Memory B cell (primary cell): ENCODE measurements around the gene SOS1.

Source experiments
- ATAC-seq: fragments of 150-1000 bp; cut with Tn5 transposase; 2 replicates; pipeline ENCODE4 v1.10.0; 2021; ENCODE audit warnings: low read depth, mild to moderate bottlenecking, moderate library complexity
- DNase-seq, 2 donors: peaks; one replicate each; pipeline ENCODE4 v3.0.0; 2022; ENCODE audit warnings: low spot score in 2 of 2
- H3K27ac Mint-ChIP-seq: one replicate; pipeline ENCODE4 v1.8.0; 2022; ENCODE audit warnings: mild to moderate bottlenecking, moderate library complexity, mixed read lengths
- H3K27me3 Mint-ChIP-seq: one replicate; pipeline ENCODE4 v1.8.0; 2022; ENCODE audit warnings: mixed read lengths
- H3K36me3 Mint-ChIP-seq: one replicate; pipeline ENCODE4 v1.8.0; 2022; ENCODE audit warnings: mild to moderate bottlenecking, mixed read lengths
- H3K4me1 Mint-ChIP-seq: one replicate; pipeline ENCODE4 v1.8.0; 2022; ENCODE audit warnings: mixed read lengths
- H3K4me3 Mint-ChIP-seq: one replicate; pipeline ENCODE4 v1.8.0; 2022; ENCODE audit warnings: mild to moderate bottlenecking, moderate library complexity, mixed read lengths
- H3K9me3 Mint-ChIP-seq: one replicate; pipeline ENCODE4 v1.8.0; 2022; ENCODE audit warnings: mixed read lengths

SOS1 gene

DNA sequence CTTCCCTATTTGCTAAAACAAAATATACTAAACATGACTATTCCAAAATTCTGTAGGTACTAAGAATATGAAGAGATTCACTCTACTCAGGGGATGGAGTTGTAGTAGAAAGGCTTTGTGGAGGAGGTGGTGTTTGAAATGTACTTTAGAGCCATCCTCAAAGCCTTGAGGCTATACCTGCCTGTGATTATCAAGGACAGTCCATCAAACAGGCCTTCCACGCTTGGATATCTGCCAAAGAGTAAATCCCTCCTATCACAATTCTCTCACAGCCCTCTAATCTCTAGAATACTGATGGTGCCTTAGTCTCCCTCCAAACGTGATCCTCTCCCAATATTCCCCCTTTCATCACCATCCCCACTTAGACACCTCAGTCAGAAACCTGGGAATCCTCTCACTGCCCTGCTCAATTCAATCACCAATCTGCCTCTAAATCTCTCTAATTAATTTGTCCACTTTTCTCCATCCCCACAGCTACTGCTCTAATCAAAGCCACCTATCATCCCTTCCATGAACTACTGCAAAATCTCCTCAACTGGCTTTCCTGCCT is 13.1 kb downstream of the SOS1 start:
- Mint-ChIP-seq H3K36me3 (peaks cover 28% of the 10 kb centered on the region), H3K9me3 (no peaks in the 10 kb centered on the region), H3K27ac (peak overlapping the region; percentile 73), H3K27me3 (no peaks in the 10 kb centered on the region), H3K4me3 (peak overlapping the region; percentile 45), H3K4me1 (peaks cover 38% of the 10 kb centered on the region)
- no peak for DNase-seq
- ATAC-seq, result no peak

DNA sequence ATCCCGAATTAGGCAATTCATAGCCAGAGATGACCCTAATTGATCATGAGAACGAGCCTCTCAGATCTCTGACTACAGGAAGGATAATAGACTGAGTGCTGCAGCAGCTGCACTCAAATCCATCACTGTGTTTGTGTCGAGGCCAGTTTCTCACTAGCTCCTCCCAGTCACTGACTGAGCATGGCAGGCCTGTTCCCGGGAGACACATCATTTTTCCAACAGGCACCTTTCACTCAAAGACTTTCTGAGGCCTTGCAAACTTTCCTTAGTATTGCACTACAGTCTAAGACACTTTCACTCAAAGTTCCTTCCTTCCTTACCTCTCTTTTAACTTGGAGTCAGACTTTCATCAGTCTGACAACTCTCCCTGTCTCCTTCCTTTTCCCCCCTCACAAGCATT is 13.7 kb downstream of the SOS1 start:
- Mint-ChIP-seq H3K36me3 (peaks cover 24% of the 10 kb centered on the region), H3K27me3 (no peaks in the 10 kb centered on the region), H3K27ac (peak overlapping the region; percentile 73), H3K4me3 (no peak overlapping the region), H3K9me3 (no peaks in the 10 kb centered on the region), H3K4me1 (peaks cover 33% of the 10 kb centered on the region)
- ATAC-seq, result no peak
- no peak for DNase-seq

DNA sequence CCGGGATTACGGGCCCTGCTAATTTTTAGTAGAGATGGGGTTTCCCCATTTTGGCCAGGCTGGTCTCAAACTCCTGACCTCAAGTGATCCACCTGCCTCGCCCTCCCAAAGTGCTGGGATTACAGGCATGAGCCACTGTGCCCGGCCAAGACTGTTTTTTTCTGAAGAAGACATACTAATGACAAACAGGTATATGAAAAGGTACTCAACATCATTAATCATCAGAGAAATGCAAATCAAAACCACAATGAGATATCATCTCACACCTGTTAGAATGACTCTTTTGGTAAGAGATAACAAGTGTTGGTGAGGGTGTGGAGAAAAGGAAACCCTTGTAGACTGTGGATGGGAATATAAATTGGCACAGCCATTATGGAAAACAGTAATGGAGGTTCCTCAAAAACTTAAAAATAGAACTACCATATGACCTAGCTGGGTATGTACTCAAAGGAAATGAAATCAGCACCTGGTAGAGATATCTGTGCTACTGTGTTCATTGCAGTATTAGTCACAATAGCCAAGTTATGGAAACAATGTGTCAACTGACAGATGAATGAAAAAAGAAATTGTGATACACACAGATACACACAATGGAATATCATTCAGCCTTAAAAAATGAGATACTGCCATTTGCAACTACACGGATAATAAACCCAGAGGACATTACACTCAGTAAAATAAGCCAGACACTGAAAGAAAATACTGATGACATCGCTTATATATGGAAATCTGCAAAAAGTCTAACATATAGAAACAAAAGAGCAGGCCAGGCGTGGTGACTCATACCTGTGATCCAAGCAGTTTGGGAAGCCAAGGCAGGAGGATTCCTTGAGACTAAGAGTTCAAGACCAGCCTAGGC is 20.8 kb downstream of the SOS1 start:
- no peaks in the 10 kb centered on the region for H3K27me3 Mint-ChIP-seq
- no peak overlapping the region for H3K4me3 Mint-ChIP-seq
- DNase-seq (no peak), ATAC-seq (peak; percentile 41)
- H3K36me3 Mint-ChIP-seq, result peaks cover 14% of the 10 kb centered on the region
- H3K9me3 Mint-ChIP-seq, result no peaks in the 10 kb centered on the region
- H3K27ac Mint-ChIP-seq, result no peak overlapping the region
- H3K4me1 Mint-ChIP-seq, result peaks cover 34% of the 10 kb centered on the region

DNA sequence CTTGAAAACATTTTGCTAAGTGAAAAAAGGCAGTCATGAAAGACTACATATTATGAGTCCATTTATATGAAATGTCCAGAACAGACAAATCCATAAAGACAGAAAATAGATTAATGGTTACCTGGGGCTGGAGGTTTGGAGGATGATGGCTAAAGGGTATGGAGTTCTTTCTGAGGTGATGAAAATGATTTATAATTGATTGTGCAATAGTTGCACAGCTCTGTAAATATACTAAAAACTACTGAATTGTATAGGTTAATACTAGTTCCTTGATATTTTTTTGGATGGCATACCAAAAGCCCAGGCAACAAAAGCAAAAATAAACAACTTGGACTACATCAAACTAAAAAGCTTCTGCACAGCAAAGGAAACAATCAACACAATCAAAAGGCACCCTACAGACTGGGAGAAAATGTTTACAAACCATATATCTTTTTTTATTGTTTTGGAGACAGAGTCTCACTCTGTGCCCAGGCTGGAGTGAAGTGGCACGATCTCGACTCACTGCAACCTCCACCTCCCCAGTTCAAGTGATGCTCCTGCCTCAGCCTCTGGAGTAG is 21.5 kb downstream of the SOS1 start:
- Mint-ChIP-seq H3K27ac (no peak overlapping the region), H3K4me1 (peaks cover 39% of the 10 kb centered on the region), H3K36me3 (peaks cover 14% of the 10 kb centered on the region), H3K4me3 (no peak overlapping the region), H3K9me3 (no peaks in the 10 kb centered on the region), H3K27me3 (no peaks in the 10 kb centered on the region)
- DNase-seq, result no peak
- ATAC-seq, result no peak

DNA sequence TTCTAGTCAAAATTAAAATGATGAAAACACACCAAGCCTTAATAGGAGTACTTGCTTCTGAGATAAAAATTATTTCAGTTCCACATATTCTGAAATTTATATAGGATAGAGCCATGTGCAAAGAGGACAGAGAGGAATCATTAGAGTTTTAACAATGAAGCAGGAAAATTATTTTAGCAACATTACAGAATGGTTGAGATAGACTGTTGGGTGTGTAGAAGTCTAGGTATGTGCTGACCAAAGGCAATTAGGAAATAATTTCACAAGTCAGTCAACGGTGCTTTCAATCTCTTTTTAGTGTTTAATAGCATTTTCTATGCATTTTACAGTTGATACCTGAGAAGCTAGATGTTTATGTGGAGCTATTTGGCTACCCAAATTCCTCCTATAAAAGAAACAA is 25.2 kb downstream of the SOS1 start:
- Mint-ChIP-seq H3K9me3 (no peaks in the 10 kb centered on the region), H3K4me1 (peaks cover 44% of the 10 kb centered on the region), H3K4me3 (no peak overlapping the region), H3K27ac (peak overlapping the region; percentile 79), H3K27me3 (no peaks in the 10 kb centered on the region), H3K36me3 (peaks cover 12% of the 10 kb centered on the region)
- DNase-seq (no peak), ATAC-seq (no peak)

DNA sequence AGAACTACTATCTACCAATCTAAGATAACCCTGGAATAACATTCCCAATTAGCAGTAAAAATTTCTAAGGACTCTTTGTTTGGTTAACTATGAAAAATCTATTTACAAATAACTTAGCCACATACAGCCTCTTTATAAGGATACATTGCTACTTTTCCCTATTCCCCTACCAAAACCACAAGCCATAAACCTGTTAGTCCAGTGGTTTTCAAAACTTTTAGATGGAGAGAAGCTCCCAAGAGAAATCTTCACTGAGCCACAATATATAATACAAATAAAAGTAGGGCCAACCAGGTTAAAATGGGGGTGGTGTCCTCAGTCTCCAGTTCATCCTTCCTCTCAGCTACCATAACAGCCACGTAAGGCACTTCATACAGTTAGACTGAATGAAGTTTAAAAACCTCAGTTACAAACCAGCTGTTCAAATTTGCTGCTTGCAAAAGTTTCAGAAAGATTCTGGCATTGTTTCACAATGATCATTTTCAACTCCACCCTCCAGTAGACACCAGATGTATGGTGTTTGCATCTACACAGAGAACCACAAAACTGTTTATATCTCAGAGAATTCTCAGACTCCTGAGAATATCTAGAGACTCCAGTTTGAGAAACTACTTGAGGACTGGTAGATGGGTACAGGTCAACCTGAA is 26.0 kb downstream of the SOS1 start:
- Mint-ChIP-seq H3K9me3 (no peaks in the 10 kb centered on the region), H3K27ac (peak overlapping the region; percentile 79), H3K4me3 (no peak overlapping the region), H3K4me1 (peaks cover 38% of the 10 kb centered on the region), H3K27me3 (no peaks in the 10 kb centered on the region), H3K36me3 (peaks cover 10% of the 10 kb centered on the region)
- ATAC-seq, result no peak
- DNase-seq, result no peak

DNA sequence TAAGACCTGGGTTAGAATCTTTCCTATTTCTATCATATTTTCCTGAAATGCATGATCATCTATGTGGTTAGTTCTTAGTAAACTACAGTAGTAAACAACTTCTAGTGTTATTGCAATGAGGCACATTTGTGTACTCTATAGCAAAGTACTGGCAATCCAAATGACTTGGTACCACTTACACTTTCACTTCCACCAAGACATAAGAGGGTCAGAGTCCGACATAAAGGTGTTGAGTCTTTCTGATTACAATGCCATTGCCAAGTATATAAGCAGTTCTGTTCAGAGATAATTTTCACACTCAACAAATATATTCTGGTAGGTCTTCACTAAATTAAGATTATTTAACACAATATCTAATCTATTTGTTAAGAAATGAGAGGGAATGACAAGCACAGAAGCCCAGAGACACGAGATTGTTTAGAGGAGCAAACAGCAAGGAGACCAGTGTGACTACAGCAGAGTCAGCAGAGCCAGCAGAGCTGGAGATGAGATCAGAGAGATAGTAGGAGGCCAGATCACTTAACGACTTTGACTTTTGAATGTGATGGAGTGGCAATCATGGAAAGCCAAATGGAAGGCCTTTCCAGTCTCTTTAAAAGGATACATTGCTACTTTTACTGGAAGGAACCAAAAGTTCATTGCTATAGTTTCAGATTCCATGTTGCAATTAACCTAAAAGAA is 27.5 kb downstream of the SOS1 start:
- H3K27me3 Mint-ChIP-seq, result no peaks in the 10 kb centered on the region
- H3K36me3 Mint-ChIP-seq, result peaks cover 12% of the 10 kb centered on the region
- ATAC-seq, result peak; percentile 63
- H3K4me1 Mint-ChIP-seq, result peaks cover 30% of the 10 kb centered on the region
- peak overlapping the region; percentile 25 for H3K4me3 Mint-ChIP-seq
- DNase-seq, result no peak
- H3K9me3 Mint-ChIP-seq, result no peaks in the 10 kb centered on the region
- peak overlapping the region; percentile 48 for H3K27ac Mint-ChIP-seq

DNA sequence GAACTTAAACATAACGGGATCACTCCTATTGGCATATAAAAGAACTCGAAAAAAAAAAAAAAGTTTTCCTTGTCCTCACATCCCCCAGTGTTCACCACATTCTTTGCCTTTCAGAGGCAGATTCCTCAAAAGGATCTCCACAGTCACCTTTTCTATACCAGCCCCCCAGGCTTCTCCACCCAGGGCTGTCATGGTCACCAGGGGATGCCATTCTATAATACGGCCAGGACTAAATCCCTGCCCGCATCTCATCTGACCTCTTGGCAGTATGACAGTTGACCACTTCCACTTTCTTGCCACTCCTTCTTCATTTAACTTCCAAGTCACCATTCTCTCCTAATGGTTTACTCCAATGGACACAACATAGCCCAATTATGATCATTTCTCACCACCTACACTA is 29.3 kb downstream of the SOS1 start:
- ATAC-seq, result no peak
- H3K4me3 Mint-ChIP-seq, result no peak overlapping the region

DNA sequence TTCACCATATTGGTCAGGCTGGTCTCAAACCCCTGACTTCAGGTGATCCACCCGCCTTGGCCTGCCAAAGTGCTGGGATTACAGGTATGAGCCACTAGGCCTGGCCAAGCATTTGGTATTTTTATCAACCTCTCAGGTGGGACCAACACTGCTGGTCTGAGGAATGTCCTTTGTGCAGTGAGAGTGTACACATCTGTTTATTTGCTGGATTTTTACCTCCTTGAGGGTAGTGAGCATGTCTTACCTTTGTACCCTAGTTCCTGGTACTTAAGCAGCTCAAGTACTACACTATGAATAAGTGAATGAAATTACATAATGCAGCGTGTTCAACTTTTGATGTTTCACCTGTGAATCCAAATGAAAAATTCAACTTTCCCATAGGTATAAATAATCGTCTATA is 29.8 kb downstream of the SOS1 start:
- H3K27ac Mint-ChIP-seq, result no peak overlapping the region
- no peak overlapping the region for H3K4me3 Mint-ChIP-seq
- H3K36me3 Mint-ChIP-seq, result peaks cover 13% of the 10 kb centered on the region
- DNase-seq (no peak), ATAC-seq (no peak)
- no peaks in the 10 kb centered on the region for H3K27me3 Mint-ChIP-seq
- H3K9me3 Mint-ChIP-seq, result no peaks in the 10 kb centered on the region
- peaks cover 27% of the 10 kb centered on the region for H3K4me1 Mint-ChIP-seq

More for the DNA sequence above, 29.3 kb downstream of the SOS1 start:
- Mint-ChIP-seq H3K4me1 (peaks cover 25% of the 10 kb centered on the region), H3K27ac (no peak overlapping the region), H3K36me3 (peaks cover 12% of the 10 kb centered on the region), H3K27me3 (no peaks in the 10 kb centered on the region), H3K9me3 (no peaks in the 10 kb centered on the region)
- DNase-seq, result no peak

DNA sequence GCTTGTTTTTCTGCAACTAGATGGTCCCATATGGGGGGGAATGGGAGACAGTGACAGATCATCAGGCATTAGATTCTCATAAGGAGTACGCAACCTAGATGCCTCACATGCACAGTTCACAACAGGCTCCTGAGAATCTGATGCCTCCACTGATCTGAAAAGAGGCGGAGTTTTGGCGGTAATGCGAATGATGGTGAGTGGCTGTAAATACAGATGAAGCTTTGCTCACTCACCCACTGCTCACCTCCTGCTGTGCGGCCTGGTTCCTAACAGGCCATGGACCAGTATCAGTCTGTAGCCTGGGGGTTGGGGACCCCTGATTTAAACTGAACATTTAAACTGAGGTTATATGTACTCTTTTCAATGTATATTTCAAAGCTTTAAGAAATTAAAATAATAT is 40.7 kb downstream of the SOS1 start:
- H3K27ac Mint-ChIP-seq, result no peak overlapping the region
- H3K36me3 Mint-ChIP-seq, result peaks cover 2% of the 10 kb centered on the region
- H3K9me3 Mint-ChIP-seq, result no peaks in the 10 kb centered on the region
- no peaks in the 10 kb centered on the region for H3K27me3 Mint-ChIP-seq
- ATAC-seq, result no peak
- no peak for DNase-seq
- H3K4me3 Mint-ChIP-seq, result no peak overlapping the region
- H3K4me1 Mint-ChIP-seq, result peaks cover 25% of the 10 kb centered on the region

DNA sequence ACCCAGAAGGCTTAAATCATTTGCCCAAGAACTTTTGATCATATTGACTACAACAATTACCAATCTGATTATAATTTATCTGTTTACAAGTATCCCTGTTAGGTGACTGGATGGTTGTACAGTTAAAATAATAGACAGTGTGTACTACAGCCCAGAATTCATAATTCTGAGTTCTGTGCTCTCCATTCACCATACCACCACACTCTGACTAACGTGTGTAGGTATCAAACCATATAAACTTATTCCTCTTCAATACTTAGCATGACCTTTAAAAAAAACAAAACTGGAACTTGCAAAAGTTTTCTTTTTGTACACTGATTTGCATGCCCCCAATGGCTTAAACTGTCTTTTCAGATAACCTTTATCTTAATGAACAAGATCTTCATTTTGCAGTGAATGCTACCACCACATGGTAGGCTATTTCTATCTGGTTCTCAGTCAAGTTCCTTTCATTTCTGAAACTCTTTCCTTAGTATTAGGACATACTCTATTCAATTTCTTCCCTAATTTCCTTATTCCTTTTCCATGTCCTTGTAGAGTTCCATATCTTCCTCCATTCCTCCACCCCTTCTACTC is 50.9 kb downstream of the SOS1 start:
- peak overlapping the region; percentile 69 for H3K27ac Mint-ChIP-seq
- no peak overlapping the region for H3K4me3 Mint-ChIP-seq
- no peak for ATAC-seq
- H3K36me3 Mint-ChIP-seq, result peaks cover 12% of the 10 kb centered on the region
- DNase-seq, result no peak
- H3K27me3 Mint-ChIP-seq, result no peaks in the 10 kb centered on the region
- no peaks in the 10 kb centered on the region for H3K9me3 Mint-ChIP-seq
- H3K4me1 Mint-ChIP-seq, result peaks cover 22% of the 10 kb centered on the region

DNA sequence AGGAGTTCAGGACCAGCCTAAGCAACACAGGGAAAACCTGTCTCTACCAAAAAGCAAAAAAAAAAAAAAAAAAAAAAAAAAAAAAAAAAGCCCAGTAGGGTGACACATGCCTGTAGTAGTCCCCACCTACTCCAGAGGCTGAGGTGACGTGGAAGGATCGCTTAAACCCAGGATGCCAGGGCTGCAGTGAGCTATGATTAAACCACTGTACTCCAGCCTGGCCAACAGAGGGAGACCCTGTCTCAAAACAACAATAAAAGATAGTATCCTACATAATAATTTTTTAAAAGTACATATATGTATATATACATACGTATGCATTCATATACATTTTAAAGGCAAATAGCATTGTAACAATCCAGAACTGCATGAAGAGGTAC is 51.7 kb downstream of the SOS1 start:
- no peak for DNase-seq
- H3K36me3 Mint-ChIP-seq, result peaks cover 9% of the 10 kb centered on the region
- peaks cover 19% of the 10 kb centered on the region for H3K4me1 Mint-ChIP-seq
- H3K27me3 Mint-ChIP-seq, result no peaks in the 10 kb centered on the region
- H3K9me3 Mint-ChIP-seq, result no peaks in the 10 kb centered on the region
- no peak for ATAC-seq
- no peak overlapping the region for H3K4me3 Mint-ChIP-seq
- H3K27ac Mint-ChIP-seq, result peak overlapping the region; percentile 77

DNA sequence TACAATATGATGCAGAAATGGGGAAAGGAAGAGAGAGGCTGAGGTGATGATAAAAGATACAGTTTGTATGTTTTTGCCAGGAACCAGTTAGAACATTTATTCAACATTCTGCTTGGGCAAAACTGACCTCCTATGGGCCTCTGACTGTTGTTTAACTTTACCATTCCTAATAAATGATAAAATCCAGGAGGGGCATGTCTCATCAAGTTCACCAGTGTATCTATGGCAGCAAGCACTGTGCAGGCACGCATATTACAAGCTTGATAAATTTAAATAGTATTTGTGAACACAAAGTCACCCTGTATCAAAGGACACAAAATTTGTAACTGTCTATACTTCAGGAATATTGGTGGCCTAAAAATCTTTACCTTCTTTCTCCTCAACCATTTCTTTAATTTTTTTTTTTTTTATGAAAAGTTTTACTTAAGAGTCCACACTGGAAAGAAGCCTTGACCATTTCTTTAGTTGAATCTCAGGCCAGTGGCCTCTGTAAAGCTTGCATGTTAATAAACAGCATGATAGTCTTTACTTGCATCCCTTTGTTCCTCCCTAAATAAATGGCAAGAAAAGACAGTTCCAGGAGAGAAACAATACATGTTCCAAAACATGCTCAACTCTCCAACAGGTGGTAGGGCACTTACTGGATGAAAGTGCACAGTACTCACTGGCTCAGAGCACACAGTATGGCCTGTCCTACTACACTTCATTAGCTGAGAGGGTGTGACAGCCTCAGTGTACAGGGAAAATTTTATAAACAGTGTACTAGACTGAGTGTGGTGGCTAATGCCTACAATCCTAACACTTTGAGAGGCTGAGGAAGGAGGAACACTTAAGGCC is 52.3 kb downstream of the SOS1 start:
- Mint-ChIP-seq H3K27ac (peak overlapping the region; percentile 77), H3K9me3 (no peaks in the 10 kb centered on the region), H3K4me3 (no peak overlapping the region), H3K27me3 (no peaks in the 10 kb centered on the region), H3K36me3 (peaks cover 9% of the 10 kb centered on the region), H3K4me1 (peaks cover 19% of the 10 kb centered on the region)
- DNase-seq (no peak), ATAC-seq (no peak)
